HG02884 (cell line): ENCODE measurements around the gene TCERG1L.
"Not testable (repeated sequence)": the region's sequence is repeated elsewhere in the genome, so short reads cannot be mapped to it uniquely, and the experiment has no call there.

Source experiments
- ATAC-seq: cut with Tn5 transposase; IDR thresholded peaks from one replicate; pipeline ENCODE4 v1.9.1; 2021; ENCODE audit warnings: mild to moderate bottlenecking, moderate library complexity; ENCODE audit not compliant: unreplicated experiment

The TCERG1L gene, protein sequence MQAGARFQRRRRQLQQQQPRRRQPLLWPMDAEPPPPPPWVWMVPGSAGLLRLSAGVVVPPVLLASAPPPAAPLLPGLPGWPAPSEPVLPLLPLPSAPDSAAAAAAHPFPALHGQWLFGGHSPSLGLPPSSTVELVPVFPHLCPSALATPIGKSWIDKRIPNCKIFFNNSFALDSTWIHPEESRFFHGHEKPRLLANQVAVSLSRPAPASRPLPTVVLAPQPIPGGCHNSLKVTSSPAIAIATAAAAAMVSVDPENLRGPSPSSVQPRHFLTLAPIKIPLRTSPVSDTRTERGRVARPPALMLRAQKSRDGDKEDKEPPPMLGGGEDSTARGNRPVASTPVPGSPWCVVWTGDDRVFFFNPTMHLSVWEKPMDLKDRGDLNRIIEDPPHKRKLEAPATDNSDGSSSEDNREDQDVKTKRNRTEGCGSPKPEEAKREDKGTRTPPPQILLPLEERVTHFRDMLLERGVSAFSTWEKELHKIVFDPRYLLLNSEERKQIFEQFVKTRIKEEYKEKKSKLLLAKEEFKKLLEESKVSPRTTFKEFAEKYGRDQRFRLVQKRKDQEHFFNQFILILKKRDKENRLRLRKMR

GRCh38 chr10:131311661-131312477 lies at the start of gene TCERG1L:
TCERG1L (minus strand) TSS chr10:131311721; CDS start chr10:131311635, 86 bp downstream.
- ATAC-seq = no peak

DNA sequence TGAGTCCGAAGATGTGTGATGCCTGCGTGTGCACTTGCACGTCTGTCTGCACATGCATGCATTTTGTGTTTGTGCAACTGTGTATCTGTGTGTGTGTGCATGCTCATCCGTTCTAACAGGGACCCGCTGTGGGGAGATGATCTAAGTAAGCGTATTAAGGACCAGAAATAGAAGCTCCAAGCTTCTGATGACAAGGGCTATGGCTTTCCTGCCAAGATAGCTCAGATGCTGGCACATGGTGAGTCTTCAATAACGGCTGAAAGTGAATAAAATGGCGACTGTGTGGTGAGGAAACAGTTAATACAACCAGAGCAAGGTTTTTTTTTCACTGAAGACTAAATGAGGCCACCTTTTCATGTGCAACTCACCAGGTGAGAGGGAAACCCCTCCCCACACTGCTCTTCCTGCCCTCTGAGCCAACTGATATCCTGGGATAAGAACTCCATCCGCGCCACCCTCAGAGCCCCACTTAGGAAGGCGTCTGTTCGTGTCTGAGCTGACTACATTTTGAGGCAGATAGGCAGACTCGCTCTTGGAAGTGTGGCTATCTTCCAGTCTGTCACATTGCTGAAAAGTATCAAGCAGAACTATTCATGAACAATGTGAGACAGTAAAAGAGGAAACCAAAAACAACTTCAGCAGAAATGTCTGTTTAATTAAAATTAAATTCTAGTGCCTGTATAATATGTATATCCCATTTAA lies 47.4 kb upstream of the TCERG1L start:
- no peak for ATAC-seq

GRCh38 chr10:131356442-131356841 lies 44.9 kb upstream of the TCERG1L start:
- no peak for ATAC-seq

DNA sequence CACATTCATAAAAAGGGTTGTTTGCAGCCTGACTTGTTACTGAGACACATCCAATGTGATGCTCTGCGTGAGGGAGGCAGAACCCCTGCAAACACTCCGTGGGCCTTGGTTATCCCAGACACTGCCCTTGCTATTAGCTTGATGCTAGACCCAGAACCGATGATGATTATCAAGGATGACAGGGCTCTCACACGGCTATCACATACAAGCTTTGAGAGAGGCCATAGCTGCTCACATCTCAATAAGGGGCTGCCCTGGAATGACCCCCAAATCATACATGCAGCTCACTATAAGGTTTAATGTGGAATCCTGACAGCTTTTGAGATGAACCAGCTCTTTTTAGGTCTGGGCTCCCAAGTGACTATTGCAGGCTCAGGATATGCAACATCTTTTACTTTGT lies 44.4 kb upstream of the TCERG1L start:
- no peak for ATAC-seq

- no peak for ATAC-seq
Measured at GRCh38 chr10:131355056-131355455, 43.5 kb upstream of the TCERG1L start.

DNA sequence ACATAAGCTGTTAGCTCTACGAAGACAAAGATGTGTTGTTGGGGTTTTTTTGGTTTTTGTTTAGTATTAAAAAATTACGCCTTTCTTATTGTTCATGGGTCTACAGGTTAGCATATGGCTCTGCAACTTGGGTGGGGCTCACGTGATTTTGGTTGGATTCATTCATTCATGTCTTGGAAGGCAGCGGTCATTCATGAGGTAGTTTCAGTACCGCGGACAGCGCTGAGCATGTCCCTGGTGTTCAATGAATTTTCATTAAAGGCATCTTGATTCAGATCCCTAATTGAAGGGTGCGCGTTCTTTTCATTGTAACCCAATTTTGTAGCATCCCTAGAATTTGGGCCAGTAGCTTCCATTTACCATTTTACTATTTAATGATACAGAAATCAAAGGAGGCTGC lies 42.9 kb upstream of the TCERG1L start:
- no peak for ATAC-seq

DNA sequence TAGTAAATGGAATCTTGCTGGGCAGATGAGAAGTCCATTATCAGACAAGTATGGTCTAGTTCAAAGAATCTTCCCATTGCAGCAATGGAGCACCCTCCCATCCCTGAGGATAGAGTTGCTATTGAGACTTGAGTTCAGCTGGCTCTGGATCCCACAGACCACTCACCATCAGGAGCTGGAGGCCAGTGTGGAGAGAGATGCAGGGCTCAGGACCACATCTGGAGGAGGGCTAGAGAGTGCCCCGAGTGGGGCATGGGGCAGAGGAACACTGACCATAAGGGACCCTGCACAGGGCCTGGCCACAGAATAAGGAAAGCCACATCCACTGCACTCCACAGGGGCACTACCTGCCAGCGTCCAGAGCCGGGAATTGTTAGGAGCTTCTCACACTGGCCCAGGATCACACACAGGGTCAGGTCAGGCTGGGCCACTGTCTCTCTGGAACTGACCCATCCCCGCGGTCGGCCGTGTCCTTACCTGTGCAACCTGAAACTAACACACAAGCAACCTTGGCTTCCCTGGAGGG lies 41.3 kb upstream of the TCERG1L start:
- ATAC-seq = no peak

DNA sequence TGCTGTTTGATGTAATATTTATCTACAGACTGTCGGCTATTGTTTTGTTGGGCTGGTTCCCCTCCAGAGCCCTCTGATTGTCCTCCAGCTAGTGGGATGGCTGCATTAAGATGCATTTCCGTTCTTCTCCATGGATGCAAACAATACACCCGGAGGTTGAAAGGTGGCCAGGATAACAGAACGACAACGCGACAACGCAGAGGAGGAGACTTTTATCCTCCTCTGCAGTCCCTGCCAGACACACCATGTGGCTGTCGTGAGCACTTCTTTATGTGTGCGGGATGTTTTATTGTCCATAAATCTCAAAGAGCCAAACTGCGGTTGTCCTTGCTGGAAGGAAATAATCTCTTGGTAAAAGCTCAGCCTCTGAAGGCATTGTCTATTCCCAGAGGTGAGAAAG lies 39.1 kb upstream of the TCERG1L start:
- ATAC-seq = no peak

- ATAC-seq = no peak
Measured at GRCh38 chr10:131350245-131350644, 38.7 kb upstream of the TCERG1L start.

GRCh38 chr10:131346456-131346855 lies 34.9 kb upstream of the TCERG1L start:
- no peak for ATAC-seq

- no peak for ATAC-seq
Measured at GRCh38 chr10:131345691-131346090, 34.2 kb upstream of the TCERG1L start.

DNA sequence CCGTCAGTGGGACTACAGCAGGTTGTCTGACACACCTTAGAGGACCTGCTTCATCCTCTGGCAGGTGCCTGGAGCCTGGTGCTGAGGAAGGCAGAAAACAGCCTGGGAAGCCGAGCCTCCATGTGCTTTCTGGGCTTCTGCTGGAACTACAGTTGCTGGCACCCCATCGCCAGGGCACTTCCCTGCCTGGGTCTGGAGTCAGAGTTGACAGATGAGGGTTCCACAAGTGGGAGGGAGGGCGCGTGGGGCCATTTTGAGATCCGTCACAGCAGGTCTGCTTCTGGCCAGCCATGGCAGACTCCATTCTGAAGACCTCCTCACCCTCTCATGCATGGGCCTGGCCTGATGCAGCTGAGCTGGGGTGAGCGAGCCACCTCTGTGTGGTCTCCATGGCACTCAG lies 33.2 kb upstream of the TCERG1L start:
- no peak for ATAC-seq

GRCh38 chr10:131337741-131338140 lies 26.2 kb upstream of the TCERG1L start:
- ATAC-seq = no peak

GRCh38 chr10:131332821-131333220 lies 21.3 kb upstream of the TCERG1L start:
- no peak for ATAC-seq

DNA sequence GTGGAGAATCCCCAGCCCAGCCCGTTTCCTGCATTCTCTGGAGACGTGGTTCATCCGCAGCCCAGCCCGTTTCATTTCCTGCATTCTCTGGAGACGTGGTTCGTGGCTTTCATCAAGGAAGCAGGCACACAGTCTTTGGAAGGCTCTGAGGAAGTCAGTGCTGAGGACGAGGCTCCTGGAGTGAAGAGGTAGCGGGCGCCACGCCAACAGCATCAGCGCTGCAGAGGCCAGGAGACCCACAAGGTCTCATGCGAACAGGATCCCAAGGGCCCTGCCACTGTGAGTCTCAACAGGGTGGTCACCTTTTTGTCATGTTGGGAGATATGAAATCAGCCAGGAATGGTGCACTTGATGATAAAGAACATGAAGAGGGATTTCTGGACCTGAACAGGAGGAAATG lies 12.4 kb upstream of the TCERG1L start:
- no peak for ATAC-seq

DNA sequence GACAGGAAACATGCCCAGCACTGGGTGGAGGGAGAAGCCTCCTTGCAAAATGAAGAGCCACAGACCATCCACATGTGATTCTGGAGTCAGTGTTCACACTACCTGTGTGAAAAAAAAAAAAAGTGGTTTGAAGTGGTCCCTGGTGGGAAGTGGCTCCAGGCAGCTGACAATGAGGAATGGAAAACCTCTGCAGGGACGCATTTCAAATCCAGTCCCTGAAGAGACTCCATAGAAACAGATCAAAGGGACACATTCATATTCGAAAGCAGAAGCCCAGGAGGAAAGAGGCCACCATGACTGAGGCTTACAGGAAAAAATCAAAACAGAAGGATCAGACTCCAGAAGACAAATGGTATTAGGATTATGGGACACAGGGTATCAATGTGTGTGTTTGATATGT lies 11.5 kb upstream of the TCERG1L start:
- ATAC-seq = no peak

GRCh38 chr10:131322575-131322974 lies 11.1 kb upstream of the TCERG1L start:
- ATAC-seq = not testable (repeated sequence)

DNA sequence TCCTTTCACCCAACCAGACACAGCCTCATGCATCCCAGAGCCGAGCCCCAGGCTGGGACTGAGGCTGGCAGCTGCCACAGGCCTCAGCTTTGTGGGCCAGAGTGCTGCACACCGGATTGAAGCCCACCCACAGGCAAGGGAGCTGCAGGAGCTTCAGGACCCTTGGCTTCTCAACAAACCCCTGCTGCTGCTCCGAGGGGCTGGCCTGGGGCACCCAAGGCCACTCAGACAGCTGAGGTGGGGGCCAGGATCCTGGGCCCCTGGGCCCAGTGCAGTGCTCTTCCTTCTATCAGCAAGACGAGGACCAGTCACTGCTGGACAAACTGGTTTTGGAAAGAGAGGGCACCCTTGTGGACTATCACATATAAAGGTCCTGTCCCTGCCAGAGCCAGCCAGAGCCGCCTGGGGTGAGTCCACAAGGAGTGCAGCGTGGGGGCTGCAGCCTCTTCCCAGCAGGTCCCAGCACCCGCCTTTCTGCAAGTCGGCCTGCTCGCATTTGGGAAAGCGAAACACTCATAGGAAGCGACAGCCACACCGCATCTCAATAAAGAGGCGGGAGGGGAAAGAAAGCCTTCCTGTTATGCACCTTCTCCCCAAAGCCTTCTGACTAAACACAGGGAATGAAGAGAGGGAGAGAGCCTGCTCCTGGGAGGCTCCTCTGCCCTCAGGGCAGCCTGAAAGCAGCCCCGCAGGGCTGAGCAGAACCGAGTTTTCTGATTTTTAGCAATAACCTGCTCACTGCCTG lies 9.5 kb upstream of the TCERG1L start:
- no peak for ATAC-seq

DNA sequence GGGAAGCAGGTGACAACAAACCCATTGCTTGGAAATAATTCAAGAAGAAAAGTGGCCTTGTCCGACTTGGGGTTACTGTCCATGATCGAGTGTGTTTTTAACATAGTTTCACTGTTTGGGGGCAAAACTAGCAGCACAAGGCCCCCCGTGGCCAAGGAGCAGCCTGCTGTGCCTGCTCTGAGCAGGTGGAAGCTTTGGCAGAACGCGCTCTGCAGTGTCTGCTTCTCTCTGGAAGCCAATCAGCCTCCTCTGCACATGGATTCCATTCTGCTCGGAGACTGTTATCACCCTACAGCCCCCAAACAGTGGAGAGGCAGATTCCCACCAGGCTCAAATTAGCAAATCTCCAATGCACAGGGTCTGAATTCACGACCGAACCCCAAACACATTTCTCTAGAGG lies 7.3 kb upstream of the TCERG1L start:
- ATAC-seq = no peak

- no peak for ATAC-seq
Measured at GRCh38 chr10:131318291-131318690, 6.8 kb upstream of the TCERG1L start.
